ENCODE measurements around the gene KIF15. TPM values are rescaled to one million over a fixed set of nuclear protein-coding genes. Genes with fewer than 3 reads are reported as not detected.

The KIF15 gene
- total and polyA plus RNA-seq, 8 donors, result 0.09 to 0.62 (median 0.30) TPM

- Histone ChIP-seq H3K27me3 (no peaks in the 10 kb centered on the region), H3K4me3 (no peak overlapping the region), H3K36me3 (peaks cover 0 to 2% (median 0%) of the 10 kb centered on the region in 3 donors), H3K27ac (no peak overlapping the region), H3K9me3 (no peaks in the 10 kb centered on the region), H3K4me1 (no peaks in the 10 kb centered on the region)
- intact Hi-C loops (cut with DNase I), result no loop called here
- DNase-seq (no peak), FAIRE-seq (no peak), ATAC-seq (no peak)
- no peak for TF ChIP-seq CTCF (IDR thresholded peaks at IDR 0.05)
- 14 to 21% methylated on average over 5 of the region's 5 CpGs for WGBS, 2 donors
Measured at GRCh38 chr3:44762690-44763089, 1.1 kb downstream of the KIF15 start.

- H3K36me3 ChIP-seq, result no peaks in the 10 kb centered on the region
- no peak overlapping the region for H3K27ac ChIP-seq
- no peak for TF ChIP-seq CTCF (IDR thresholded peaks at IDR 0.05)
- H3K27me3 ChIP-seq, result no peaks in the 10 kb centered on the region
- H3K4me1 ChIP-seq, result no peaks in the 10 kb centered on the region
- FAIRE-seq, result no peak
- DNase-seq, result no peak
- H3K9me3 ChIP-seq, result no peaks in the 10 kb centered on the region
- no peak for ATAC-seq
- intact Hi-C loops (cut with DNase I), result no loop called here
- no peak overlapping the region for H3K4me3 ChIP-seq
Measured at GRCh38 chr3:44764248-44764647, 2.7 kb downstream of the KIF15 start.

- no peaks in the 10 kb centered on the region for H3K36me3 ChIP-seq
- FAIRE-seq (no peak), ATAC-seq (no peak), DNase-seq (no peak)
- no peaks in the 10 kb centered on the region for H3K27me3 ChIP-seq
- no peaks in the 10 kb centered on the region for H3K4me1 ChIP-seq
- H3K4me3 ChIP-seq, result no peak overlapping the region
- intact Hi-C loops (cut with DNase I), result no loop called here
- TF ChIP-seq CTCF (IDR thresholded peaks at IDR 0.05), result no peak
- H3K9me3 ChIP-seq, result peaks cover 0 to 3% (median 0%) of the 10 kb centered on the region in 4 donors
- 98 to 100% methylated on average over 1 of the region's 1 CpG for WGBS, 2 donors
- H3K27ac ChIP-seq, result no peak overlapping the region
Measured at GRCh38 chr3:44771424-44772098, 10.0 kb downstream of the KIF15 start.

GRCh38 chr3:44772099-44772442 lies 10.5 kb downstream of the KIF15 start:
- intact Hi-C loops (cut with DNase I), result no loop called here
- no peak for TF ChIP-seq CTCF (IDR thresholded peaks at IDR 0.05)
- DNase-seq (no peak), ATAC-seq (no peak), FAIRE-seq (no peak)
- no peak overlapping the region for H3K27ac ChIP-seq
- H3K27me3 ChIP-seq, result no peaks in the 10 kb centered on the region
- no peaks in the 10 kb centered on the region for H3K4me1 ChIP-seq
- peaks cover 0 to 3% (median 0%) of the 10 kb centered on the region in 4 donors for H3K9me3 ChIP-seq
- no peaks in the 10 kb centered on the region for H3K36me3 ChIP-seq
- H3K4me3 ChIP-seq, result no peak overlapping the region
- WGBS, 2 donors, result 96 to 97% methylated on average over 1 of the region's 1 CpG

GRCh38 chr3:44782891-44783290 lies 21.3 kb downstream of the KIF15 start:
- H3K9me3 ChIP-seq, result no peaks in the 10 kb centered on the region
- 92 to 99% methylated on average over 4 of the region's 4 CpGs for WGBS, 2 donors
- ATAC-seq (no peak), FAIRE-seq (no peak), DNase-seq (no peak)
- no peaks in the 10 kb centered on the region for H3K27me3 ChIP-seq
- H3K27ac ChIP-seq, result no peak overlapping the region
- no peaks in the 10 kb centered on the region for H3K36me3 ChIP-seq
- intact Hi-C loops (cut with DNase I), result no loop called here
- no peak for TF ChIP-seq CTCF (IDR thresholded peaks at IDR 0.05)
- no peaks in the 10 kb centered on the region for H3K4me1 ChIP-seq
- no peak overlapping the region for H3K4me3 ChIP-seq
